ENCODE data around the gene BBLN.

Gene BBLN

GRCh38 chr9:128169492-128169891 lies 9.4 kb downstream of the BBLN start:
- TF ChIP-seq CTCF (IDR thresholded peaks at IDR 0.05) = no peak

GRCh38 chr9:128169925-128170324 lies 9.9 kb downstream of the BBLN start:
- TF ChIP-seq CTCF (IDR thresholded peaks at IDR 0.05) = no peak

GRCh38 chr9:128174062-128174461 lies 14.0 kb downstream of the BBLN start:
- no peak for TF ChIP-seq CTCF (IDR thresholded peaks at IDR 0.05)

- TF ChIP-seq CTCF (IDR thresholded peaks at IDR 0.05) = no peak
Measured at GRCh38 chr9:128175102-128175563, 15.1 kb downstream of the BBLN start.

- TF ChIP-seq CTCF (IDR thresholded peaks at IDR 0.05) = no peak
Measured at GRCh38 chr9:128175726-128176125, 15.7 kb downstream of the BBLN start.

GRCh38 chr9:128178806-128179431 lies 18.9 kb downstream of the BBLN start:
- no peak for TF ChIP-seq CTCF (IDR thresholded peaks at IDR 0.05)

- no peak for TF ChIP-seq CTCF (IDR thresholded peaks at IDR 0.05)
Measured at GRCh38 chr9:128180001-128180400, 19.9 kb downstream of the BBLN start.

- no peak for TF ChIP-seq CTCF (IDR thresholded peaks at IDR 0.05)
Measured at GRCh38 chr9:128180447-128180846, 20.4 kb downstream of the BBLN start.

All from LNCAP (cell line).